Calu3 (cell line): ENCODE data around the gene COPS9. TPM values are rescaled to one million over a fixed set of nuclear protein-coding genes. Genes with fewer than 3 reads are reported as not detected.

Source experiments
- BruUV-seq: library from RNA; stranded (reverse); fragments of 400-500 nt; replicated peaks from 2 replicates; lab custom pipeline; 2021; lab: Mats Ljungman, UMichigan
- CTCF ChIA-PET: fragments of 300-600 bp; sonication (Branson Sonifier 250); formaldehyde crosslinking; loops from one replicate; lab custom pipeline; 2022; ENCODE audit warnings: antibody characterized with exemption; lab: Charles Lee
- DNase-seq: peaks from one replicate; pipeline ENCODE4 v3.0.0; 2022
- H3K27ac Mint-ChIP-seq: one replicate; pipeline ENCODE4 v1.8.0; 2022; ENCODE audit warnings: mixed read lengths; ENCODE audit not compliant: unreplicated experiment
- H3K27me3 Mint-ChIP-seq: one replicate; pipeline ENCODE4 v1.8.0; 2022; ENCODE audit warnings: mixed read lengths; ENCODE audit not compliant: unreplicated experiment
- H3K36me3 Mint-ChIP-seq: one replicate; pipeline ENCODE4 v1.8.0; 2022; ENCODE audit warnings: mild to moderate bottlenecking, moderate library complexity, mixed read lengths; ENCODE audit not compliant: insufficient read depth, unreplicated experiment
- H3K4me1 Mint-ChIP-seq: one replicate; pipeline ENCODE4 v1.8.0; 2022; ENCODE audit warnings: mild to moderate bottlenecking, low read depth, mixed read lengths; ENCODE audit not compliant: unreplicated experiment
- H3K4me3 Mint-ChIP-seq: one replicate; pipeline ENCODE4 v1.8.0; 2022; ENCODE audit warnings: mild to moderate bottlenecking, low read depth, moderate library complexity, mixed read lengths; ENCODE audit not compliant: unreplicated experiment
- H3K9me3 Mint-ChIP-seq: one replicate; pipeline ENCODE4 v1.8.0; 2022; ENCODE audit warnings: low read depth, mixed read lengths; ENCODE audit not compliant: unreplicated experiment
- CTCF ChIP-seq: fragments of 200-600 bp; IDR thresholded peaks from one replicate; pipeline ENCODE4 v1.8.0; 2022; ENCODE audit warnings: antibody characterized with exemption; ENCODE audit not compliant: unreplicated experiment
- intact Hi-C: fragments of 100-400 bp; cut with micrococcal nuclease; formaldehyde crosslinking; loops from one replicate; pipeline ENCODE4 v1.10.0; 2022; ENCODE audit not compliant: unreplicated experiment
- total RNA-seq: library from RNA; stranded (reverse); gene quantifications from 2 replicates; pipeline ENCODE4 v1.2.3, GENCODE V29; 2022

Gene COPS9
- total RNA-seq, 1 experiment from 2014 or later: 106 TPM

- peaks cover 5% of the 10 kb centered on the region for H3K4me1 Mint-ChIP-seq
- no peak for DNase-seq
- H3K27me3 Mint-ChIP-seq: no peaks in the 10 kb centered on the region
- no peak overlapping the region for H3K27ac Mint-ChIP-seq
- peaks cover 12% of the 10 kb centered on the region for H3K36me3 Mint-ChIP-seq
- no peaks in the 10 kb centered on the region for H3K9me3 Mint-ChIP-seq
- TF ChIP-seq CTCF: no peak
- intact Hi-C loops: no loop called here
- CTCF ChIA-PET: no interaction called here
- BruUV-seq: no TSS peak
- H3K4me3 Mint-ChIP-seq: no peak overlapping the region
Observed at GRCh38 chr2:240129731-240130392, 6.2 kb downstream of the COPS9 start.

- CTCF ChIA-PET: no interaction called here
- Mint-ChIP-seq H3K9me3 (no peaks in the 10 kb centered on the region), H3K27me3 (no peaks in the 10 kb centered on the region), H3K4me1 (no peaks in the 10 kb centered on the region), H3K27ac (no peak overlapping the region), H3K4me3 (no peak overlapping the region), H3K36me3 (peaks cover 12% of the 10 kb centered on the region)
- DNase-seq: no peak
- TF ChIP-seq CTCF: no peak
- intact Hi-C loops: no loop called here
- no TSS peak for BruUV-seq
Observed at GRCh38 chr2:240129311-240129710, 6.8 kb downstream of the COPS9 start.

GRCh38 chr2:240128608-240129145 is 7.4 kb downstream of the COPS9 start:
- Mint-ChIP-seq H3K9me3 (no peaks in the 10 kb centered on the region), H3K4me1 (no peaks in the 10 kb centered on the region), H3K27me3 (no peaks in the 10 kb centered on the region), H3K4me3 (no peak overlapping the region), H3K27ac (no peak overlapping the region), H3K36me3 (peaks cover 12% of the 10 kb centered on the region)
- DNase-seq: no peak
- no TSS peak for BruUV-seq
- CTCF ChIA-PET: no interaction called here
- TF ChIP-seq CTCF: no peak
- intact Hi-C loops: no loop called here

- H3K27ac Mint-ChIP-seq: no peak overlapping the region
- intact Hi-C loops: no loop called here
- CTCF ChIA-PET: interaction anchor here (0.5 kb wide), 1 partner anchor 95 kb away, joined by 3 read pairs; no protein-coding TSS in a partner anchor
Observed at GRCh38 chr2:240127911-240128607, 8.0 kb downstream of the COPS9 start.

More at GRCh38 chr2:240127911-240128607, 8.0 kb downstream of the COPS9 start:
- Mint-ChIP-seq H3K4me1 (no peaks in the 10 kb centered on the region), H3K4me3 (no peak overlapping the region), H3K9me3 (no peaks in the 10 kb centered on the region), H3K27me3 (no peaks in the 10 kb centered on the region), H3K36me3 (peaks cover 12% of the 10 kb centered on the region)
- BruUV-seq: no TSS peak
- no peak for DNase-seq
- TF ChIP-seq CTCF: no peak
